Esophagus squamous epithelium (tissue), 5 donors: ENCODE data around the gene LEKR1. TPM values are rescaled to one million over a fixed set of nuclear protein-coding genes. Genes with fewer than 3 reads are reported as not detected.
"Not testable (repeated sequence)": the region's sequence is repeated elsewhere in the genome, so short reads cannot be mapped to it uniquely, and the experiment has no call there.

Experiments
- DNase-seq: peaks from one replicate; lab custom pipeline; 2025; lab: John Stamatoyannopoulos, UW
- H3K27ac ChIP-seq, 4 donors: fragments of 200-600 bp; sonication (generic); one replicate each; pipeline ENCODE4 v1.5.1; 2016 to 2019; ENCODE audit warnings: mild to moderate bottlenecking in 1 of 4
- H3K27me3 ChIP-seq, 4 donors: fragments of 200-600 bp; sonication (generic); 1 replicate in 3 of 4; 2 replicates in 1 of 4; pipeline versions ENCODE4 v1.5.1 to v1.6.0; 2017 to 2021; ENCODE audit warnings: antibody characterized with exemption in 1 of 4
- H3K36me3 ChIP-seq, 3 donors: fragments of 200-600 bp; sonication (generic); one replicate each; pipeline ENCODE4 v1.5.1; 2016 to 2019
- H3K4me1 ChIP-seq, 3 donors: fragments of 200-600 bp; sonication (generic); one replicate each; pipeline ENCODE4 v1.5.1; 2017 to 2019
- H3K4me3 ChIP-seq, 4 donors: fragments of 200-600 bp; sonication (generic); 1 replicate in 3 of 4; 2 replicates in 1 of 4; pipeline ENCODE4 v1.5.1; 2016 to 2019; ENCODE audit warnings: mild to moderate bottlenecking in 2 of 4, moderate library complexity in 1 of 4
- H3K9me3 ChIP-seq, 3 donors: fragments of 200-600 bp; sonication (generic); one replicate each; pipeline ENCODE4 v1.5.1; 2016 to 2019
- POLR2A ChIP-seq, 4 donors: fragments of 450-650 bp; IDR thresholded peaks; one replicate each; pipeline ENCODE4 v1.6.1; 2017; ENCODE audit warnings: antibody characterized with exemption in 4 of 4, mild to moderate bottlenecking in 4 of 4, moderate library complexity in 3 of 4
- WGBS, 2 donors: methylation state at CpG; one replicate each; pipeline ENCODE4 v1.1.5; 2018; 5-methylcytosine and 5-hydroxymethylcytosine counted together
- intact Hi-C: fragments of 100-400 bp; cut with DNase I; formaldehyde crosslinking; loops from one replicate; pipeline ENCODE4 v1.15.0; 2022
- total RNA-seq, 4 donors: library from RNA; depleted of rRNA; stranded (reverse); fragments of >200 nt; gene quantifications; one replicate each; pipeline ENCODE4 v1.1.0, GENCODE V29; 2016
- TF ChIP-seq, protein P1 (sequence below), 6 experiments: fragments of 450-650 bp in 4 of 6; fragments of 200-600 bp in 2 of 6; sonication (generic) in 2 of 6; IDR thresholded peaks; one replicate each; pipeline ENCODE4 v1.5.1; 2016 to 2019; ENCODE audit warnings: antibody characterized with exemption in 6 of 6, mild to moderate bottlenecking in 4 of 6, moderate library complexity in 4 of 6
- donor health status: DM: yes; HTN: yes; CAD: no.

LEKR1 gene
- total RNA-seq, 4 donors from 2014 or later, result 0.15 to 1.1 (median 0.57) TPM; not detected in 1

DNA sequence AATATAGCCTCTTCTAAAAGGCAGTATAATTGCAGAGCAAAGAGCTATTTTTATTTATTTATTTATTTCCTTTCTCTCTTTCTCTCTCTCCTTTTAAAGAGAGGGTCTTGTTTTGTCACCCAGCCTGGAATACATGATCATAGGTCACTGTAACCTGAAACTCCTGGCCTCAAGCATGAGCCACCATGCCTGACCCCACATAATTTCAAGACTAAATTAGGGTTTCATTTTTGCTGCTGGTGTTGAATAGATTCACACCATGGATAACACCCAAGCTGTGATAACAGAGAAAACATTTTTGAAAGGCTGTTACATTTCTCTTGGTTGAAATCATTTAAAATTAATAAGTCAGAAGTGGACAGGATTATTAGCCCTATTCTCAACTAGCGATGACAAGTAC, 131.6 kb downstream of the LEKR1 start:
- H3K27ac ChIP-seq, result no peak overlapping the region
- H3K9me3 ChIP-seq, result no peaks in the 10 kb centered on the region
- no peaks in the 10 kb centered on the region for H3K36me3 ChIP-seq
- no peaks in the 10 kb centered on the region for H3K4me1 ChIP-seq
- WGBS, 2 donors, result 72 to 87% methylated on average over 1 of the region's 1 CpG
- DNase-seq, result no peak
- TF ChIP-seq POLR2A (IDR thresholded peaks at IDR 0.05), result no peak
- TF ChIP-seq, protein P1, sequence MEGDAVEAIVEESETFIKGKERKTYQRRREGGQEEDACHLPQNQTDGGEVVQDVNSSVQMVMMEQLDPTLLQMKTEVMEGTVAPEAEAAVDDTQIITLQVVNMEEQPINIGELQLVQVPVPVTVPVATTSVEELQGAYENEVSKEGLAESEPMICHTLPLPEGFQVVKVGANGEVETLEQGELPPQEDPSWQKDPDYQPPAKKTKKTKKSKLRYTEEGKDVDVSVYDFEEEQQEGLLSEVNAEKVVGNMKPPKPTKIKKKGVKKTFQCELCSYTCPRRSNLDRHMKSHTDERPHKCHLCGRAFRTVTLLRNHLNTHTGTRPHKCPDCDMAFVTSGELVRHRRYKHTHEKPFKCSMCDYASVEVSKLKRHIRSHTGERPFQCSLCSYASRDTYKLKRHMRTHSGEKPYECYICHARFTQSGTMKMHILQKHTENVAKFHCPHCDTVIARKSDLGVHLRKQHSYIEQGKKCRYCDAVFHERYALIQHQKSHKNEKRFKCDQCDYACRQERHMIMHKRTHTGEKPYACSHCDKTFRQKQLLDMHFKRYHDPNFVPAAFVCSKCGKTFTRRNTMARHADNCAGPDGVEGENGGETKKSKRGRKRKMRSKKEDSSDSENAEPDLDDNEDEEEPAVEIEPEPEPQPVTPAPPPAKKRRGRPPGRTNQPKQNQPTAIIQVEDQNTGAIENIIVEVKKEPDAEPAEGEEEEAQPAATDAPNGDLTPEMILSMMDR (IDR thresholded peaks at IDR 0.05), result no peak
- intact Hi-C loops, result no loop called here
- H3K4me3 ChIP-seq, result no peak overlapping the region
- H3K27me3 ChIP-seq, result no peaks in the 10 kb centered on the region

DNA sequence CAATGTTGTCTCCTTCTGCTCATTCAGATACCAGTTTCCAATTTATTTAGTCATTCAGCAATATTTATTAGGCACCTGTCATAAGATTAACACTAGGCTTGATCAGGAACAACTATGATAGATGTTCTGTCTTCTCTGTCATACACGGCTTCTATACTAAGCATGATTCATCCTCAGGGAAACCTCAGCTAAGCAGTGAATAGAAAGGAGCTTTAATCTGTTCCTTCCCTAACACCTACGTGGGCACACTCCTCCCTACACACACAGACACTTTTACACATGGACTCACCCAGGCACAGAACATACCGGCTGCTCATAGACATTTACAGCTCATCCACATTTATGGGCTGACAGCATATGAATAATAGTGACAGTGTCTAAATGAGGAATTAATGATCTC, 136.9 kb downstream of the LEKR1 start:
- no peak for DNase-seq
- TF ChIP-seq POLR2A (IDR thresholded peaks at IDR 0.05), result no peak
- TF ChIP-seq, protein P1 (IDR thresholded peaks at IDR 0.05), result no peak
- H3K27me3 ChIP-seq, result peaks cover 0 to 5% (median 0%) of the 10 kb centered on the region in 4 donors
- no peaks in the 10 kb centered on the region for H3K36me3 ChIP-seq
- H3K4me1 ChIP-seq, result no peaks in the 10 kb centered on the region
- no peak overlapping the region for H3K27ac ChIP-seq
- H3K9me3 ChIP-seq, result no peaks in the 10 kb centered on the region
- 49 to 54% methylated on average over 3 of the region's 3 CpGs for WGBS, 2 donors
- H3K4me3 ChIP-seq, result no peak overlapping the region
- intact Hi-C loops, result no loop called here

DNA sequence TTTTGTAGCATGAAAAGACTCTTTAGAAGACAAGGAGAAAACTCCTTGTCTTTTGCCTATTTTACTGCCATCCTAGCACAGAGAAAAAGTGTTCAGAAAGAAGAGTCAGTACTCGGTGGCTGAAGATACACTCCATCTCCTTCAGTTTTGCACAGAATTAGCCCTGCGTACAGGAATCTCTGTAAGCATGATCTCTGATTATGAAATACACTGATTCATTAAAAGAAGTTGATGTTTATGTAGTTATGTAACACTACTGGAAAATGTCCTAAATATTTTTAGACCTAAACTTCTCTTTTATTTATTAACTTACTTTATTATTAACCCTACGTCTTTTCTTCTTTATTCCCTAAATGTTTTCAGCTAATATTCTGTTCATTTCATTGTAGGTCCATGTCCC, 138.4 kb downstream of the LEKR1 start:
- H3K36me3 ChIP-seq, result no peaks in the 10 kb centered on the region
- intact Hi-C loops, result no loop called here
- WGBS, 2 donors, result 62 to 72% methylated on average over 3 of the region's 3 CpGs
- H3K27ac ChIP-seq, result no peak overlapping the region
- H3K9me3 ChIP-seq, result no peaks in the 10 kb centered on the region
- H3K27me3 ChIP-seq, result peaks cover 0 to 5% (median 0%) of the 10 kb centered on the region in 4 donors
- no peaks in the 10 kb centered on the region for H3K4me1 ChIP-seq
- DNase-seq, result no peak
- H3K4me3 ChIP-seq, result no peak overlapping the region
- TF ChIP-seq, protein P1 (IDR thresholded peaks at IDR 0.05), result no peak
- no peak for TF ChIP-seq POLR2A (IDR thresholded peaks at IDR 0.05)

DNA sequence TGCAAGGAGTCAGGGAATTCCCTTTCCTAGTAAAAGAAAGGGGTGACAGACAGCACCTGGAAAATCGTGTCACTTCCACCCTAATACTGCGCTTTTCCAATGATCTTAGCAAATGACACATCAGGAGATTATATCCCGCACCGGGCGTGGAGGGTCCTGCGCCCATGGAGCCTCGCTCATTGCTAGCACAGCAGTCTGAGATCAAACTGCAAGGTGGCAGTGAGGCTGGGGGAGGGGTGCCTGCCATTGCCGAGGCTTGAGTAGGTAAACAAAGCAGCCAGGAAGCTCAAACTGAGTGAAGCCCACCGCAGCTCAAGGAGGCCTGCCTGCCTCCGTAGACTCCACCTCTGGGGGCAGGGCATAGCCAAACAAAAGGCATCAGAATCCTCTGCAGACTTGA, 140.2 kb downstream of the LEKR1 start:
- H3K9me3 ChIP-seq, intact Hi-C loops, H3K4me1 ChIP-seq, H3K4me3 ChIP-seq, H3K36me3 ChIP-seq, H3K27ac ChIP-seq, H3K27me3 ChIP-seq, DNase-seq: not testable (repeated sequence)
- 89 to 96% methylated on average over 4 to 5 of the region's 10 CpGs for WGBS, 2 donors

DNA sequence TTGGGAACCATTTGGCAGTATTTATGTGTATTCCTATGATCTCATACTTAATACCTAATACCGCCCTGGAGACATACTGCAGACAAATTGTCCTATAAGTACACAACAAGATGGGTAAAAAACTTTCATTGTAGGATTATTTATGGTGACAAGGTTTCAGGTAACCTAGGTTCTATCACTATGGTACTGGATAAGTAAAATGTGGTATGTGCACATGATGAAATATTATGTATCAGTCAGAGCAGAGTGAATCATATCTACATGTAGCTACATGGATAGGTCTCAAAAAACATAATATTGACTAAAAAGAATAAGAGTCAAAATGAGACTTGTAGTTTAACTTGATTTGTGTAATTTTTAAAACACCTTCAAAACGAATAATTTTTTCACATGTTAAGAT, 147.8 kb downstream of the LEKR1 start:
- H3K27ac ChIP-seq, result no peak overlapping the region
- no peaks in the 10 kb centered on the region for H3K9me3 ChIP-seq
- H3K4me3 ChIP-seq, result no peak overlapping the region
- 53 to 68% methylated on average over 2 of the region's 2 CpGs for WGBS, 2 donors
- TF ChIP-seq POLR2A (IDR thresholded peaks at IDR 0.05), result no peak
- TF ChIP-seq, protein P1 (IDR thresholded peaks at IDR 0.05), result no peak
- DNase-seq, result no peak
- no peaks in the 10 kb centered on the region for H3K36me3 ChIP-seq
- H3K27me3 ChIP-seq, result no peaks in the 10 kb centered on the region
- no peaks in the 10 kb centered on the region for H3K4me1 ChIP-seq
- intact Hi-C loops, result no loop called here

DNA sequence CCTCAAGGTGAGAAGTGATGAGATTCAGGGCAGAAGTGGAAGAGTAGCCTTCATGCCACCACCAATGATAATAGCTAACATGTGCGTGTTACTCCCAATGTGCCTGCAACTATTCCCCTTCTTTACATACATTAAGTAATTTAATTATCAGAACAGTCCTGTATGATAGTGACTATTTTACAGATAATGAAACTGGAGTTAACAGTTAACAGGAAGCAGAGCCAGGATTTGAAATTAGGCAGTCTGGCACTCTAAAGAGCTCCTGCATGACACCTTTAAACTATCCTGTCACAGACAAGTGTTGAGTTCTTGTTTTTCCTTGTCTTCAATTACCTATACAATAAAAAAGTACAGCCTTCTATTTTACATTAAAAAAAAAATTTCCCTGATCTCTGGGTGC, 148.8 kb downstream of the LEKR1 start:
- TF ChIP-seq, protein P1 (IDR thresholded peaks at IDR 0.05), result no peak
- no peak for TF ChIP-seq POLR2A (IDR thresholded peaks at IDR 0.05)
- Histone ChIP-seq H3K4me3 (no peak overlapping the region), H3K36me3 (no peaks in the 10 kb centered on the region), H3K9me3 (no peaks in the 10 kb centered on the region), H3K27me3 (no peaks in the 10 kb centered on the region), H3K4me1 (no peaks in the 10 kb centered on the region), H3K27ac (no peak overlapping the region)
- intact Hi-C loops, result no loop called here
- DNase-seq, result no peak
- WGBS, 2 donors, result 100% methylated on average over 1 of the region's 1 CpG
